SK-N-DZ (cell line): ENCODE measurements around the gene NDST1.
"Not testable (repeated sequence)": the region's sequence is repeated elsewhere in the genome, so short reads cannot be mapped to it uniquely, and the experiment has no call there.

Experiments used
- DNase-seq: peaks from one replicate; pipeline ENCODE4 v3.0.0-alpha.2; 2015; ENCODE audit warnings: low spot score

NDST1 gene

DNA sequence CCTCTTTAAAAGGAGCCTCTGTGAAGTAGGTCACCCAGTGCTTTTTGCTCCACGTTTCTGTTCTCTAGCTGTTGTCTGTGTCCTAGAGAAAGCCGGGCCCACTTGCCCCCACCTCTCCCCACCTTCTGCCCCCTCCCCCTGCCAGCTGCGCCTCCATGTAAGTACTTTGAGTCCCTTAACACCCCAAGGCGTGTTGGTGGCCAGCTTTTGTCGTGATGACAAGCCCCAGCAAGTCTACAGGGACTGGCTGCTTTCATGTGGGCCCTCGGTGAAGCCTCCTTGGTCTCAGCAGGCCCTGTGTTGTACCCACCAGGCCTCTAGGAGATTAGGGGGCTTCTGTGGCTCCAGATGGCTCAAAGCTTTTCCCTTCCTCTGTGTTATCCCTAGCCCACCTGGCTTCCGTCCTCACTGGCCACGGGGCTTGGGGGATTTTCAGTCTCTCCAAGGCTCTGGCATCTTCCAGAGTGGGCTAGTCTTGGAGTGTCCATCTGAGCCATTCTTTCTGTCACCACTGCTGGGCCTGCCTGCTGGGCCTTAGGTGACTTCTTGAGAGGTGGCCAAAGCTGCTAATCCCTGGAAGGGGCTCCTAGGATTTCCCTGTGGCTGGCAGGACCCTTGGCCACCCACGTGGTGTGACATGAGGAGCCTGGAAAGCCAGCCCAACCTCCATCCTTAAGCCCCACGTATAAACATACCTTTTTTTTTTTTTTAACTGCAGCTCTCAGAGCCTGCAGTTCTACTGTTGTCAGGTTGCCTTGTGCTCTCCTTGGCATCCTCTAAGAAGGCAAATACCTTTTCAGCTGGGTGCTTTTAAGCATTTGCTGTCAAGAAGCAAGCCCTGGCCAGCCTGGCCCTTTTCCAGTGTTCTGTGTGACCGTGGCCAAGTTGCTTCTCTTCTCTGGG lies 1.1 kb upstream of the NDST1 start:
- no peak for DNase-seq

DNA sequence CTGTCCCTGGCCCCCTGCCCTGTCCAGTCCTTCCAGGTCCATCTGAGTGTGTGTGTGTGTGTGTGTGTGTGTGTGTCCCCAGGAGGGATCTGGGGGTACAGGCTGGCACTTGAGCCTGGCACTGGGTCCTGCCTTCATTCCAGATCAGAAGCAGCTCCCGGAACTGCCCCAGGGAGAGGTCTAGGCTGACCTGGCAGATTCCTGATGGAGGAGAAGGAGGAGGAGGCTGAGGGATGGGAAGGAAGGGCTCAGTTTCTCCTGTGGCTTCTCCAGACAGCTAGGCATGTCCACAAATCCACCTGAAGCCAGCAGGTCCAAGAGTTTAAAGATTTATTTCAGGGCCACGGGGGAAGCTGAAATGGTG lies 328 bp downstream of the NDST1 start:
- DNase-seq = no peak

DNA sequence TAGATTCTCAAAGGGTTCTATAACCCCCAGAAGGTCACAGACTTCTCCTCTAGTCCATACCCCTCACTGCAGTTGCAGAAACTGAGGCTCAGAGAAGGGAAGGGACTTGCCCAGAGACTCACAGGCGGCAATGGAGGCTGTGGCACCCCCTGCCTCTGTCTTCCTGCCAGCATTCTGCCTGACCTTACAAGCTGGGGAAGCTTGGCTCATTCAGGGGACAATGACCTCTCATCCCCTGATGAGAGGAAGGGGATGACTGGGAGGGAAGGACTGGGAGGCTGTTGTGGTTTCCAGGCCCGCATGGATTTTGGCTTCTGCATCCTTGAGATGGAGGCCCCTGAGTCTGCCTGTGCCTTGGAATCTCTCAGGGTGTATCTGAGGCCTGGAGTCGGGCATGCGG lies 897 bp downstream of the NDST1 start:
- DNase-seq = no peak

DNA sequence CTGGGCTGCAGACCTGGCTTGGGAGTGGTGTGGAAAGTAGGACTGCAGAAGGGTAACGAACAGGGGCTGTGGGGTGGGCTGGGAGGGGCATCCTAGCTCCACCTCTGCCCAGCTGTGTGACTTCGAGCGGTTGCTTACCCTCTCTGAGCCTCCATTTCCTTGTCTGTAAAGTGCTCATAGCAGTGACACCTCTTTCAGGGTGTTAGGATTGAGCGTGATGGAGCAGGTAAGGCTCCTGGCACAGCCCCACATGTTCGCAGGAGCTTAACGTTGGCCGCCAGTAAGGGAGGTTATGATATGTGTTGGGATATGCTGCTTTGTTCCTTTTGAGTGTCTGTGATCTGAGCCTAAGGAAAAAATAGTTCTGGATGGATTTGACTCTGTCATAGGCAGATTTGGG lies 2.1 kb downstream of the NDST1 start:
- no peak for DNase-seq

DNA sequence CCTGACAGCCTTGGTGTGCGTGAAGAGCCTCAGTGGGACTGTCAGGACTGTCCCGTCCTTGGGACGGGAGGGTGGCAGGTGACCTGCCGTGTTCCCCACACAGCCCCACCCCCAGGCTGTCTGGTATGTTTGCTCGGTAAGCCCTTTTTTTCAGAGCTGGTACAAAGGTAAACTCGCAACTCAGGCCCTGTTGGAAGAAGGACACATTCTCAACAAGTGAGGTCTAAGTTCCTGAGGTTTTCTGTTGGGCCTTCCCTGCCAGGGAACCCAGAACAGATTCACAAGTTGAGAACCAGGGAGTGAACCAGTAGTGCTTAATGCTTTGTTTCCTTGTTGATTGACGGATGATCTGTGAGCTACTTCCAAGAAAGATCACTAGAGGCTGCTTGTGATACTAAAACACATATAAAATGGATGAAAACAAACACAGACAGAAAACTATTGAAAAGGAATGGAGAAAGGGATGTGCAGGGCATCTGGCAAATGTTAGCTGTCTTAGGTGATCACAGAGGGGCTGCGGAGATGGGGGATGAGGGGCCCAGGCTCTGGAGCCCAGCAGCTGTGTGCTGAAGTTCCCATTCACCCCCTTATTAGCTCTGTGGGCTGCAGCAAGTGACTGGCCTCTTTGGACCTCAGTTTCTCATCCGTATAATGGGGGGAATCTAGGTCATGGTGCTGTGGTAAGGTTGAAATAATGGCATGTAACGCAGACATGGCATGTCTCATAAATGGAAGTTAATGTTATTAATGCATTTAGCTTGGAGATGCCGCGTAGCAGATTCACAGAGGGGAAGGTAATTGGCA lies 2.7 kb downstream of the NDST1 start:
- peak; percentile 50 for DNase-seq

DNA sequence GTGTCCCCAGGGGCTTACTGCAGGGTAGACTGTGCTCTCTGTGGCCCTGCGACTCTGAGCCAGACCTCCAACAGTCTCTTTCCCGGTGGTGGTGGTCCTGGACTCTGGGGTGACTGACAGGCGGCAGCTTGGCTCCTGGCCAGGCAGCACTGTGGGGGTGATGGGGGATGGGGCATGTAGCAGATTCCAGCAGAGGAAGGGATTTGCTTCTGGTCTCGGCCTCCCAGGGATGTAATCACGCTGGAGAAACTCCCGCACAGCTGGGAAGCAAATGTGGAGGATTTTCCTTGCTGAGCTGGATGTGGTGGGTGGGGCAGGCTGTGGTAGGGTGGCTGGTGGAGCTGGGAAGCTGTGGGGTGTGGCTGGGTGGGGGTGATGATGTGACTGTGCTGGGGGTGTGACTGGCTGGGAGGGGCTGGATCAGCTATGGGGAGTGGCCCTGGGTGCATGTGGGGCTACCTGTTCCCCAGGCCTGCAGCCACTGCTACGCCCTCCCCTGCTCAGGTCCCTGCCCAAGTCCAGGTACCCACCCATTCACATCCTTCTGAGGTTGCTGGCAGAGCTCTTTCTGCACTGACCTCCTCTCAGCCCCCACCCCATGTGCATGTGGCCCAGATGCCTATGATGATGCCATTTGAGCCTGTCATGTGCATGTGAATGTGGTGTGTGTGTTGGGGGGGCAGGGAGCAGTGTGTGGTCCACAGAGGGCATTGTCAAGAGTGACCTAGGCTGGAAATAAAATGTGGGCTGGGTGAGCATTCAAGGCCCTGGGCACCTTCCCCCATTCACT lies 3.8 kb downstream of the NDST1 start:
- DNase-seq = peak; percentile 50

DNA sequence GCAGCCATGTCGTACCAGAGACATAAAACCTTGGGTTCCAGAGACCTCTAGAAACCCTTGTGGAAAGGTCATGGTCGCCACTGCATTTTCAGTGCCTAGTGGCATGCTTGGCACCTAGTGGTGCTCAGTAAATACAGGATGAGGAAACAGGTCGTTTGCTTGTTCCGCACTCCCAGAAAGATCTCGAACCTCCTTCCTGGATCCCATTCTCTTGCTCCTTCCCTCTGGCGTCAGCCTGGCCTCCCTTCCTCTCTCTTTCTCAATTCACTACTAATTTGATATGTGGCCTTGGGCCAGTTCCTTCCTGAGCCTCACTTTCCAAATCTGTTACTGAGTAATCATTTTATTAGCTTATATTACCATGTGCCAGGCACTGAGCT lies 4.4 kb downstream of the NDST1 start:
- DNase-seq = no peak

DNA sequence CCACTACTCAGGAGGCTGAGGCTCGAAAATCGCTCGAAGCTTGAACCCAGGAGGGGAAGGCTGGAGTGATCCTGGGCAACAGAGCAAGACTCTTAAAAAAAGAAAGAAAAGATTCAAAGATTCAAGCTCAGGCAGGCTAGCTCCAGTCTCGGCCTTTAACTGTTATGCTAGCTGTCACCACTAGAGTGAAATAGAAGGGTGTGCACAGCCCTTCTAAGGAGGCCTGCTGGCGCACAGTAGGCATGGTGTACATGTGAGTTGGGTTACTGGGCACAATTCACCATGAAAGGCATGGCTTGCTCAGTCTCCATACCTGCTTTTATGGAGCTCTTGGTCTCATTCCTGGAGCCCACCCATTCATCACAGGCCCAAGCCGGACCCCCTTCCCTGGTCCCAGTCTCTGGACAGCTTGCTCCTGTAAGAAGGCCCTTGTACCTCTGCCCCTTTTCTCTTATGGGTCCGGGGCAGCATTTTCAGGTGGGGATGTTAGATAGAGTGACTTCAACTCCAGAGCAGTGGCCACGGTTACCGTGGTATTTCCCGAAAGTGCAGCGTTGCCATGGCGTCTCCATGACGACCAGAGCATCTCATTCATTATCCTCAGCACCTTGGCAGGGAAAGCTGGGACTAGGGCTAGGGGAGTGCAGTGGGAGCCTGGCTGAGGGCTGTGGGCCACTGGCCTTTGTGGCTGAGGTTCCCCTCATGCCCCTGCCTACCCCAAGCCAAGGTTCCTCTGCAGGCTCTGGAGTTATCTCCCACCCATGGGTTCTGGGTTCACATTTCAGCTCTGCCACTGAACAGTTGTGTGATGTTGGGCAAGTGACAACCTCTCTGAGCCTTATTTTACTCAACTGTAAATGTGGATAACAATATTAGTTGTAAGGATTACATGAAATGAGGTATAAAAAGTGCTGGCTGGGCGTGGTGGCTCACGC lies 5.7 kb downstream of the NDST1 start:
- DNase-seq = peak; percentile 88

DNA sequence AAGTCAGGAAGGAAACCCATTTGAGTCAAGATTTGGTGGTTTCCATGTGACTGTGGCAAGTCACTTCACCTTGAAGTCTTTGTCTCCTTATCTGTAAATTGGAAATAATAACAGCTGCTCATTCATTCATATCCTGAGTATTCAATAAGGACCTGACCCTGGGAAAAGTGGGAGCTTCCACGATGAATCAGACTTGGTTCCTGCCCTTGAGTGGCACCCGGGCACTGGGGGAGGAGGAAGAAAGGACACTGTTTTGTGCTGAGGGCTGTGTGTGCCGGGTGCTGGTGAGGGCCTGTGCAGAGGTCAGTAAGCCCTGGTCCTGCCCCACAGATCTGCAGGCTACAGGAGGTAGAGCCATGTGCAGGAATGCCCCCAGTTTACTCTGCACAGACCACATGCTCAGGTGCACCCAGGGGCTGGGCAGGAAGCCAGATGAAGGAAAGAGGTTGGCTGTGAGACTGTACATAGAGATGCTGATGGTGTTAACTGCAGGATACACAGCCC lies 6.8 kb downstream of the NDST1 start:
- DNase-seq = no peak

DNA sequence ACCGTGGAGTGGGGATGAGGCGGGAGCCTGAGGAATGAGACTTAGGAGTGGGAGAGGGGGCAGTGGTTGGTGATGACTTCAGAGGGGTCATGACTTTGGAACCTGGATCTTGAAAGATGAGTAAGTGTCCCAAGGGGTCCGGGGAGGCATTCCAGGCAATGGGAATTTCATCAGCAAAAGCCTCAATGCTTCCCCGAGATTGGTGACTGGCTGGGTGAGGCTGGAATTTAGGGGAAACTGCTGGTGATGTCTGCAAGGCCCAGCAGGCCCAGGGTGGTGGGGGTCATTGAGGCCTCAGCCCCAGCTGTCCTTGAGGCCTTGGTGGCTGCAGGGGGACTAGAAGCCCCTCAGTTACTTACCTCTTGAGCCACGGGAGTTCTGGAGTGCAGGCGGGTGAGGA lies 7.5 kb downstream of the NDST1 start:
- no peak for DNase-seq

DNA sequence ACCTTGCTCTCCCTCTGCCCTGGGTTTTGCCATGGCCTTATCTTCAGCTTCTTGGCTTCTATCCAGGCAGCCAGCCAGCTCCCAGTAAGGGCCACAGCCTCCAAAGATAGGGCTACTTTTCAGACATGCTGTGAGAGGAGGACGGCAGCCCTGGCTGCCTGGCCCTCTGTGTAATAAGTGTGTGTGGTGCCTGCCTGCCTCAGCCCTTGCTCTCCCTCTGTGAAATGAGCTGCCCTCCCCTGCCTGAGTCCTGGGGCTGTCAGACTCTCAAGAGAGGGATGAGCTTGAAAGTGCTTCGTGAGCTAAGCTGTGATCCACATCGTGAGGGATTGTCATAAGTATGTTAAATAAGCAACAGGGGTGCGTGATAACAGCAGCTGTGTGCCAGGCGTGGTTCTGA lies 8.1 kb downstream of the NDST1 start:
- no peak for DNase-seq

DNA sequence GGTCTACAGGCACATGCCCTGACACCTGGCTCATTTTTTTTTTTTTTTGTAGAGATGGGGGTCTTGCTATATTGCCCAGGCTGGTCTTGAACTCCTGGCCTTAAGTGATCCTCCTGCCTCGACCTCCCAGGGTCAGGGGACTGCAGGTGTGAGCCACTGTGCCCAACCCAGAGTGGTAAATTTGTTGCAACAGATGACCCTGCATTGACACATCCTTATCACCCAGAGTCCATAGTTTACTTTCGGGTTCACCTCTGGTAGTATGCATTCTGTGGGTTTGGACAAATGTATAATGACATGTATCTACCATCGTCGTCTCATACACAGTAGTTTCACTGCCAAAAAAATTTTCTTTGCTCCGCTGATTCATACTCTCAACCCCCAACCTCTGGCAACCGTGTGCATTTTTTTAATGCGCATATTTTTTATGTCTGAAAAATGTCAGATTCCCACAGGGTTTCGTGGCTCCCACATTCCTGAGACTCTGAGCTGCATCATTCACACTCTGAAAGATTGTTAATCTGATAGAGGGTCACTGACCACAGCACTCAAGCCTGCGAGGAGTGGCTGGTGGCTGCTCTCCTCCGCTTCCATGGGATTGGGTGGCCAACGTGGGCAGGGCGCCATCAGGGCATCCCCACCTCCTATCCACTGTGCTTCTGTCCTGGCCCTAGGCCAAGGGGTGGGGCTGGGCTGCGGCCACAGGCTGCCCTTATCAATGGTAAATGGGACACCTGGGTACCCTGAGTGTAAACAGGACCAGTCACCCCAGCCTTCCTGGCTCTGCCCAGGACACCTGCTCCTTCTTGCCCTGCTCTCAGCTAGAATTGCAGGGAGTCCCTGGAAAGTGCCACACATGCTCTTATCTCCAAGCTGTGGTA lies 9.6 kb downstream of the NDST1 start:
- no peak for DNase-seq

DNA sequence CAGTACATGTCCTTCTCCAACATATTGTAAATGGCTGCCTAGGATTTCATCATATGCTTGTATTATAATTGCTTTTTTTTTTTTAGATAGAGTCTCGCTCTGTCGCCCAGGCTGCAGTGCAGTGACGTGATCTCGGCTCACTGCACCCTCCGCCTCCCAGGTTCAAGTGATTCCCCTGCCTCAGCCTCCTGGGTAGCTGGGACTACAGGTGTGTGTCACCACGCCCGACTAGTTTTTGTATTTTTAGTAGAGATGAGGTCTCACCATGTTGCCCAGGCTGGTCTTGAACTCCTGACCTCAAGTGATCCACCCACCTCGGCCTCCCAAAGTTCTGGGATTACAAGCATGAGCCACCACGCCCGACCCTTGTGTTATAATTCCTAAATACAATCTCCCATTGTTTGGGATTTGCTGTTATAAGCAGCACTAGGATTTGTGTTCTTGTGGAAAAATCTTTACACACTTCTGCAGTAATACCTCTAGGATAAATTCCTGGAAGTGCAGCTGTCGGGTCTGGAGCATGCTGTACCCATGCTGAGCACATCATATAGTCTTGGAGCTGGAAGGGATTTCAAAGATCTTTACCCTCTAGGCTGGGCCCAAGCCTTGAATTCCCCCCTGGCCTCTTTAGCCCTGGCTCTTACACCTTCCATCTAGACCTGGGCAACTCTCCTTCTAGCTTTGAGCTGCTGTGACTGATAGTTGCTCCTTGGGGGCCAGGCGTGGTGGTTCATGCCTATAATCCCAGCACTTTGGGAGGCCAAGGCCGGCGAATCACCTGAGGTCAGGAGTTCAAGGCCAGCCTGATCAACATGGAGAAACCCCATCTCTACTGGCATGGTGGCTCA lies 11.0 kb downstream of the NDST1 start:
- DNase-seq = not testable (repeated sequence)

DNA sequence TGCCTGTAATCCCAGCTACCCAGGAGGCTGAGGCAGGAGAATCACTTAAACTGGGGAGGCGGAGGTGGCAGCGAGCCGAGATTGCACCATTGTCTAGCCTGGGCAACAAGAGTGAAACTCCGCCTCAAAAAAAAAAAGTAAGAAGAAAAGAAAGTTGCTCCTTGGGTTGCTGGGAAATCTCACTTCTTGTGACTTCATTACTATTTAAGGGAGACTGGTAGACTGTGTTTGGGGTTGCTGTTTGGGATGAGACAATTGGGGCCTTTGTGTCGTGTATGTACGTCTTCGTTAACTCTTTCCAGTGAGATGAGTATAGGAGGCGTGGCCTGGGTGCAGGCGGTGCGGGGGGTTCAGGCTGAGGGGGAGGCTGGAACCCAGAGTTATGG lies 11.6 kb downstream of the NDST1 start:
- no peak for DNase-seq

DNA sequence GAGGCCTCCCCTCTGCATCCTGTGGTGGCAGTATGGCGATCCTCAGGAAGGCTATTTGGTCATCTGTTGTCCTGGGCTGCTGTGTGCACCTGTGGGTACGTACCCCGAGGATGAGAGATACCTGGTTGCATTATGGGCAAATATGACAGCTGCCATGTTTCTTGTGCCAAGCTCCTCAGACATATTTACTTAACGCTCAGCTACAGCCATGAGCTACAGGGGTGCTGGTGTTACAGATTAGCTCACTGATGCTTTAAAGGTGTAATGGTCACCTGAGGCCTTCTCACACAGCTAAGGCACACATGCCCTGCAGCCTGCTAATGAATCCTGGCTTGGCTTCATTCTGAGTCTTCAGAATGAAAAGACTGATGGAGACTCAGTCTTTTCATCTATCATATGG lies 12.0 kb downstream of the NDST1 start:
- no peak for DNase-seq

DNA sequence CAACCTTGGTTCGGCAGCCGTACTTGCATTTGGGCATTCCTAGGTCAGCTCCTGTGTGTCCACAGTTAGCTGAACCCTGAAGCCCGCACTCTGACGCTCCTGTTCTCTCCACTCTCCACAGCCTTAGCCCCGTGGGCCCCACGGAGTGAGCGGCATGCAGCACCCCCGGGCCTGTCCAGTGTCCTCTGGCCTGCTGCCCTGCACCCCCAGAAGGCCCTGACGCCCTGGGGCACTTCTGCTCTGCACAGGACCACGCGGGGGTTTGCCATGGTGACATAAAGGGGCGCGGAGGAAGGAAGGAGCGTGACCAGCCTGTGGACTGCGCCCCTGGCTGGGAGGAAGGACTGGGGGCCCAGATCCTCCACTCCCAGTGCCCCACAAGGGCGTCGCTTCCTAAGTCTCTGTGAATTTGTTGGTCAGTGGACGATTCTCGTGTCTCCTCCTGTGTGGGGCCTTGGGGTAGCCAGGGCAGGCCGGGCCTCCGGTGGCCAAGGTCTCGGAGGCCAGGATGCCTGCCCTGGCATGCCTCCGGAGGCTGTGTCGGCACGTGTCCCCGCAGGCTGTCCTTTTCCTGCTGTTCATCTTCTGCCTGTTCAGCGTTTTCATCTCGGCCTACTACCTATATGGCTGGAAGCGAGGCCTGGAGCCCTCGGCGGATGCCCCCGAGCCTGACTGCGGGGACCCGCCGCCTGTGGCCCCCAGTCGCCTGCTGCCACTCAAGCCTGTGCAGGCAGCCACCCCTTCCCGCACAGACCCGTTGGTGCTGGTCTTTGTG lies 13.0 kb downstream of the NDST1 start:
- no peak for DNase-seq

DNA sequence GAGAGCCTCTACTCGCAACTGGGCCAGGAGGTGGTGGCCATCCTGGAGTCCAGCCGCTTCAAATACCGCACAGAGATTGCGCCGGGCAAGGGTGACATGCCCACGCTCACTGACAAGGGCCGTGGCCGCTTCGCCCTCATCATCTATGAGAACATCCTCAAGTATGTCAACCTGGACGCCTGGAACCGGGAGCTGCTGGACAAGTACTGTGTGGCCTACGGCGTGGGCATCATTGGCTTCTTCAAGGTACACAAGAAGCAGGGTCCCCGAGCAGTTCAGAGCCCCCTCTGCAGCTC lies 13.5 kb downstream of the NDST1 start:
- DNase-seq = no peak

DNA sequence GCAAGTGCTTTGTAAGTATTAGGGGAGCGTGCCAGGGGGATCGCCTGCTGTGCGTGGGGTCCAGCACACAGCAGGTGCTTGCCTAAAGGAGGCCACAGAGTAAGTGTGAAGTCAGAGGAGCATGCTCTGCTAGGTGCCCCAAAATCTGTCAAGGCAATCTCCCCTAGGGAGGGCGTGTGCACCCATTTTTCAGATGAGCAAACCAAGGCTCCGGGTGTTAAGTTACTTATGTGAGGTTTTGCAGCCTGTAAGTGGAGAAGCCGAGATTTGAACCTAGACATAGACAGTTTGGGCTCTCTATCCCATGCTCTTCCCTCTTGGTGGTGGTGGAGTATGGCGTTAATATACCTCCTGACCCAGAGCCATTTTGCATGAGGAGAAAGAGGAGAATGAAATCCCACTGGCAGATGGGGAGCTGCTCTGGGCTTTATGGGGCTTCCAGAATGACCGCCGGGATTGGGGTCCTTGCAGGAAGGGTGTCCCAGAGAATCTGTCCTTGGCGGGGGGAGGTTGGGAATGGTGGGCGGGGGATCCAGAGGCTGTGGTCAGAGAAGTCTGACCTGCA lies 14.1 kb downstream of the NDST1 start:
- DNase-seq = no peak
